ENCODE measurements around the gene PRMT7. TPM values are rescaled to one million over a fixed set of nuclear protein-coding genes. Genes with fewer than 3 reads are reported as not detected.

PRMT7 gene
- total RNA-seq, 2 experiments from 2014 or later: 80.4 to 85.1 TPM

DNA sequence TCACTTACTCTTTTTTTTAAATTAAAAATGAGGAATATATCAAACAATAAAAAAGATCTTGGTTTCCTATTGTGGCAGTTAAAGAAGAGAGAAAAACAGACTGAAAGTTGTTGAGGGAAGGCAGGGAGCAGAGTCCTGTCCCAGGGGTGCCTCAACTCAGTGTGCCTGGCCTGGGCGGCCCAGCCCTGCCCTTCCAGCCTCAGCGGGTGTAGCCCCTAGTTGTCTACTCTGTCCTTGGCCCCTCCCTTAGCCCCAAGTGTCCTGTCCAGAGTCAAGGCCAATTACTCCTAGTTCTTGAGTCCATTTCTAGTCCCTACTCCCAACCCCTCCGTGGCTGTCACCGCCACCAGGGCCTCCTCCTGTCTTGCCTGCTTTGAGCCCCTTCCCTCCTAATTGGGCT, 85.0 kb downstream of the PRMT7 start:
- no peaks in the 10 kb centered on the region for H3K79me2 ChIP-seq (ENCODE audit: insufficient read depth, low read depth, low read length)
- CTCF ChIA-PET (ENCODE audit: unreplicated experiment): no interaction called here
- intact Hi-C loops (cut with micrococcal nuclease; ENCODE audit: unreplicated experiment): loop anchor here (2.0 to 5.0 kb wide), 2 partner anchors 46 to 115 kb away; no protein-coding TSS in a partner anchor
- no peak for DNase-seq (ENCODE audit: low spot score)
- H2AFZ ChIP-seq (ENCODE audit: low read length): no peak overlapping the region
- H3K4me1 ChIP-seq (ENCODE audit: insufficient read depth, low read length, poor library complexity, severe bottlenecking): no peaks in the 10 kb centered on the region
- H3K4me3 ChIP-seq (ENCODE audit: low read depth, low read length, poor library complexity, severe bottlenecking): no peak overlapping the region
- TF ChIP-seq, protein P1, sequence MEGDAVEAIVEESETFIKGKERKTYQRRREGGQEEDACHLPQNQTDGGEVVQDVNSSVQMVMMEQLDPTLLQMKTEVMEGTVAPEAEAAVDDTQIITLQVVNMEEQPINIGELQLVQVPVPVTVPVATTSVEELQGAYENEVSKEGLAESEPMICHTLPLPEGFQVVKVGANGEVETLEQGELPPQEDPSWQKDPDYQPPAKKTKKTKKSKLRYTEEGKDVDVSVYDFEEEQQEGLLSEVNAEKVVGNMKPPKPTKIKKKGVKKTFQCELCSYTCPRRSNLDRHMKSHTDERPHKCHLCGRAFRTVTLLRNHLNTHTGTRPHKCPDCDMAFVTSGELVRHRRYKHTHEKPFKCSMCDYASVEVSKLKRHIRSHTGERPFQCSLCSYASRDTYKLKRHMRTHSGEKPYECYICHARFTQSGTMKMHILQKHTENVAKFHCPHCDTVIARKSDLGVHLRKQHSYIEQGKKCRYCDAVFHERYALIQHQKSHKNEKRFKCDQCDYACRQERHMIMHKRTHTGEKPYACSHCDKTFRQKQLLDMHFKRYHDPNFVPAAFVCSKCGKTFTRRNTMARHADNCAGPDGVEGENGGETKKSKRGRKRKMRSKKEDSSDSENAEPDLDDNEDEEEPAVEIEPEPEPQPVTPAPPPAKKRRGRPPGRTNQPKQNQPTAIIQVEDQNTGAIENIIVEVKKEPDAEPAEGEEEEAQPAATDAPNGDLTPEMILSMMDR (conservative IDR thresholded peaks at IDR 0.05; ENCODE audit: low read length): no peak
- no peak for TF ChIP-seq EZH2phosphoT487 (IDR thresholded peaks at IDR 0.05; ENCODE audit: borderline replicate concordance, low read depth, low read length)
- H3K9me3 ChIP-seq (ENCODE audit: low read length): no peaks in the 10 kb centered on the region
- H3K9me2 ChIP-seq (ENCODE audit: insufficient read depth, low read length): no peaks in the 10 kb centered on the region
- no peaks in the 10 kb centered on the region for H4K20me1 ChIP-seq (ENCODE audit: insufficient read depth, low read length)
- H3K27ac ChIP-seq (ENCODE audit: low read depth, low read length, poor library complexity, severe bottlenecking): no peak overlapping the region
- no peak overlapping the region for H3K4me2 ChIP-seq (ENCODE audit: low read length)
- no TSS peak for BruUV-seq (replicated peaks)
- POLR2A ChIA-PET: interaction anchor here (0.7 to 1.6 kb wide), 3 partner anchors 12 to 19 kb away, joined by 3 to 5 read pairs (median 3); no protein-coding TSS in a partner anchor
- no peaks in the 10 kb centered on the region for H3K36me3 ChIP-seq (ENCODE audit: insufficient read depth, low read length)

DNA sequence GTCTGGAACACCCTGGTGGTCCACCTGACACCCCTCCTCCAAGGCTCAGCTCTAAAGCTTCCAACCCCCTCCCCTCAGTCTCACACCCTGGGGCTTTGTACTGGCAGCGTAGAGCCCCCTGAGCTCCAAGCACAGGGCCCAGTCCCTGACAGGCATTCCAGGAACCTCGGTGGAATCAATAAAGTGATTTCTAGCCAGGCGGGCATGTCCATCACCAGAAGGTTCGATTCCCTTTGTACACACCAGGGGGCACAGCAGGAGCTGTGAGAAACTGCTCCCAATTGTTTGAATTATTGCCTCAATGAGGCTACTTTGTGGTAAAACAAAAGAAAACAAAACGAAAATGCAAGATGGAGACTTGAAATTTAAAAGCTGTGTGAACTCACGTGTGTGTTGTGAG, 85.7 kb downstream of the PRMT7 start:
- Histone ChIP-seq H3K79me2 (ENCODE audit: insufficient read depth, low read depth, low read length) (no peaks in the 10 kb centered on the region), H3K9me2 (ENCODE audit: insufficient read depth, low read length) (no peaks in the 10 kb centered on the region), H3K4me2 (ENCODE audit: low read length) (no peak overlapping the region), H3K4me1 (ENCODE audit: insufficient read depth, low read length, poor library complexity, severe bottlenecking) (no peaks in the 10 kb centered on the region), H2AFZ (ENCODE audit: low read length) (no peak overlapping the region), H3K9me3 (ENCODE audit: low read length) (no peaks in the 10 kb centered on the region), H3K36me3 (ENCODE audit: insufficient read depth, low read length) (no peaks in the 10 kb centered on the region), H4K20me1 (ENCODE audit: insufficient read depth, low read length) (no peaks in the 10 kb centered on the region), H3K4me3 (ENCODE audit: low read depth, low read length, poor library complexity, severe bottlenecking) (no peak overlapping the region), H3K27ac (ENCODE audit: low read depth, low read length, poor library complexity, severe bottlenecking) (no peak overlapping the region)
- TF ChIP-seq EZH2phosphoT487 (IDR thresholded peaks at IDR 0.05; ENCODE audit: borderline replicate concordance, low read depth, low read length): no peak
- TF ChIP-seq, protein P1 (conservative IDR thresholded peaks at IDR 0.05; ENCODE audit: low read length): peak; percentile 78
- CTCF ChIA-PET (ENCODE audit: unreplicated experiment): interaction anchor here (0.9 to 1.4 kb wide), 2 partner anchors 13 to 35 kb away, joined by 3 read pairs; no protein-coding TSS in a partner anchor
- intact Hi-C loops (cut with micrococcal nuclease; ENCODE audit: unreplicated experiment): loop anchor here (2.0 to 5.0 kb wide), 2 partner anchors 46 to 114 kb away; no protein-coding TSS in a partner anchor
- no TSS peak for BruUV-seq (replicated peaks)
- DNase-seq (ENCODE audit: low spot score): peak; percentile 63
- POLR2A ChIA-PET: interaction anchor here (0.6 to 0.7 kb wide), 3 partner anchors 19 to 47 kb away, joined by 3 read pairs; no protein-coding TSS in a partner anchor

DNA sequence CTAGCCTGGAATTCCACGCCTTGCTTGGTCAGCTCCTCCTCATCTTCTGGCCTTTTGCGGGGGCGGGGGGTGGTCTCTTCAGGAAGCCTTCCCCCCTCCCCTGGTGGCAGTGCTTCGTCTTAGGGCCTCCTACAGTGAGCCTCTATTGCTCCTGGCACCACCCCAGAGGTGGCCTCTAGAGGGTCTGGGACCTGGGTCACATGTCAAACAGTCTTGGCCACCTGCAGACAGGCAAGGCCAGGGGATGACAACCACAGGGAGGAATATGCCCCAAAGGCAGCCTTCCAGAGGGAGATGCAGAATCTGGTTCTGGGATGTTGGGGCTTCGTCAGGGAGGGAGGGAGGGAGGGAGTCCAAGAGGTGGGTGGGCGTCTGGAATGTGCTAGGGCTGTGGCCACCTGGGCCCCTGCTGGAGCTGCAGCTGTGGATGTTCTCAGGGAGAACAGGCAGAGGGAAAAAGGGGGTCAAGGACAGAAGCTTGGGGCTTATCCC, 86.9 kb downstream of the PRMT7 start:
- H3K4me3 ChIP-seq (ENCODE audit: low read depth, low read length, poor library complexity, severe bottlenecking): no peak overlapping the region
- no peak for DNase-seq (ENCODE audit: low spot score)
- H3K4me1 ChIP-seq (ENCODE audit: insufficient read depth, low read length, poor library complexity, severe bottlenecking): no peaks in the 10 kb centered on the region
- no peak overlapping the region for H2AFZ ChIP-seq (ENCODE audit: low read length)
- no TSS peak for BruUV-seq (replicated peaks)
- CTCF ChIA-PET (ENCODE audit: unreplicated experiment): interaction anchor here (1.4 kb wide), 1 partner anchor 12 kb away, joined by 3 read pairs; no protein-coding TSS in a partner anchor
- no peaks in the 10 kb centered on the region for H3K9me3 ChIP-seq (ENCODE audit: low read length)
- H3K9me2 ChIP-seq (ENCODE audit: insufficient read depth, low read length): no peaks in the 10 kb centered on the region
- no peak overlapping the region for H3K4me2 ChIP-seq (ENCODE audit: low read length)
- POLR2A ChIA-PET: interaction anchor here (1.0 kb wide), 1 partner anchor 21 kb away, joined by 5 read pairs; no protein-coding TSS in a partner anchor
- no peak overlapping the region for H3K27ac ChIP-seq (ENCODE audit: low read depth, low read length, poor library complexity, severe bottlenecking)
- H3K36me3 ChIP-seq (ENCODE audit: insufficient read depth, low read length): no peaks in the 10 kb centered on the region
- no peaks in the 10 kb centered on the region for H4K20me1 ChIP-seq (ENCODE audit: insufficient read depth, low read length)
- no peak for TF ChIP-seq EZH2phosphoT487 (IDR thresholded peaks at IDR 0.05; ENCODE audit: borderline replicate concordance, low read depth, low read length)
- TF ChIP-seq, protein P1 (conservative IDR thresholded peaks at IDR 0.05; ENCODE audit: low read length): no peak
- intact Hi-C loops (cut with micrococcal nuclease; ENCODE audit: unreplicated experiment): loop anchor here (2.0 to 5.0 kb wide), 2 partner anchors 45 to 113 kb away; no protein-coding TSS in a partner anchor
- H3K79me2 ChIP-seq (ENCODE audit: insufficient read depth, low read depth, low read length): no peaks in the 10 kb centered on the region

Measured in OCI-LY7 (cell line).